GM23338 (cell line): ENCODE results near the gene CNDP2. TPM values are rescaled to one million over a fixed set of nuclear protein-coding genes. Genes with fewer than 3 reads are reported as not detected.

ENCODE experiments used
- ATAC-seq: fragments of 200-7000 bp; cut with Tn5 transposase; 3 replicates; pipeline ENCODE4 v1.9.1; 2020
- DNase-seq: peaks from one replicate; pipeline ENCODE4 v3.0.0-alpha.2; 2015; ENCODE audit warnings: low spot score
- H2AFZ ChIP-seq: fragments of 200-600 bp; sonication (generic); 2 replicates; pipeline ENCODE4 v1.8.0; 2016; ENCODE audit warnings: antibody characterized with exemption, mild to moderate bottlenecking, moderate library complexity
- H3F3A ChIP-seq: fragments of 200-600 bp; sonication (generic); replicated peaks from 2 replicates; pipeline ENCODE4 v1.8.0; 2017; ENCODE audit warnings: antibody characterized with exemption, mixed run types, low read depth
- H3K27ac ChIP-seq: fragments of 200-600 bp; sonication (generic); 2 replicates; pipeline ENCODE4 v1.6.1; 2016; ENCODE audit warnings: low read depth
- H3K27me3 ChIP-seq: fragments of 200-600 bp; sonication (generic); 2 replicates; pipeline ENCODE4 v1.8.0; 2016; ENCODE audit warnings: mild to moderate bottlenecking, mixed run types, moderate library complexity; ENCODE audit not compliant: insufficient read depth
- H3K36me3 ChIP-seq: fragments of 200-600 bp; sonication (generic); 2 replicates; pipeline ENCODE4 v1.8.0; 2016; ENCODE audit warnings: mild to moderate bottlenecking; ENCODE audit not compliant: insufficient read depth
- H3K4me1 ChIP-seq: fragments of 200-600 bp; sonication (generic); 2 replicates; pipeline ENCODE4 v1.8.0; 2016; ENCODE audit warnings: mild to moderate bottlenecking, moderate library complexity; ENCODE audit not compliant: insufficient read depth
- H3K4me2 ChIP-seq: fragments of 200-600 bp; sonication (generic); 2 replicates; pipeline ENCODE4 v1.7.1; 2017; ENCODE audit warnings: mixed run types
- H3K4me3 ChIP-seq: fragments of 200-600 bp; sonication (generic); 2 replicates; pipeline ENCODE4 v1.6.1; 2016; ENCODE audit warnings: mixed run types
- H3K79me2 ChIP-seq: fragments of 200-600 bp; sonication (generic); replicated peaks from 2 replicates; pipeline ENCODE4 v1.8.0; 2017; ENCODE audit warnings: mild to moderate bottlenecking; ENCODE audit not compliant: insufficient read depth
- H3K9me2 ChIP-seq: fragments of 200-600 bp; sonication (generic); 2 replicates; pipeline ENCODE4 v1.8.0; 2017; ENCODE audit not compliant: insufficient read depth
- H4K20me1 ChIP-seq: fragments of 200-600 bp; sonication (generic); replicated peaks from 2 replicates; pipeline ENCODE4 v1.8.0; 2017; ENCODE audit warnings: mild to moderate bottlenecking; ENCODE audit not compliant: insufficient read depth
- H3K27ac Mint-ChIP-seq: 2 replicates; pipeline ENCODE4 v1.8.0; 2020; ENCODE audit warnings: inconsistent platforms, mild to moderate bottlenecking, moderate library complexity, mixed read lengths
- H3K27me3 Mint-ChIP-seq: 3 replicates; pipeline ENCODE4 v1.8.0; 2022; ENCODE audit warnings: low read depth, mild to moderate bottlenecking, moderate library complexity, mixed read lengths, inconsistent platforms; ENCODE audit not compliant: insufficient read depth, poor library complexity
- H3K36me3 Mint-ChIP-seq: 3 replicates; pipeline ENCODE4 v1.8.0; 2021; ENCODE audit warnings: low read depth, mild to moderate bottlenecking, inconsistent platforms, moderate library complexity, mixed read lengths
- H3K4me1 Mint-ChIP-seq: 3 replicates; pipeline ENCODE4 v1.8.0; 2020; ENCODE audit warnings: mild to moderate bottlenecking, inconsistent platforms, mixed read lengths
- H3K4me3 Mint-ChIP-seq: 3 replicates; pipeline ENCODE4 v1.8.0; 2021; ENCODE audit warnings: moderate library complexity, mild to moderate bottlenecking, inconsistent platforms, mixed read lengths
- H3K9me3 Mint-ChIP-seq: 3 replicates; pipeline ENCODE4 v1.8.0; 2020; ENCODE audit warnings: moderate library complexity, mild to moderate bottlenecking, inconsistent platforms, mixed read lengths
- CREB1 ChIP-seq: fragments of 250-450 bp; sonication (Bioruptor Pico); IDR thresholded peaks from 2 replicates; pipeline ENCODE4 v1.5.0; 2020; ENCODE audit warnings: low read depth, mild to moderate bottlenecking, moderate library complexity
- EZH2 ChIP-seq: fragments of 200-600 bp; sonication (generic); IDR thresholded peaks from one replicate; pipeline ENCODE4 v1.8.0; 2017; ENCODE audit warnings: antibody characterized with exemption, mild to moderate bottlenecking, low read depth; ENCODE audit not compliant: unreplicated experiment
- EZH2phosphoT487 ChIP-seq: fragments of 200-600 bp; sonication (generic); IDR thresholded peaks from one replicate; pipeline ENCODE4 v1.8.1; 2018; ENCODE audit warnings: antibody characterized with exemption; ENCODE audit not compliant: unreplicated experiment
- JUNB ChIP-seq: IDR thresholded peaks from one replicate; pipeline ENCODE4 v1.6.1; 2016; ENCODE audit warnings: antibody characterized with exemption; ENCODE audit not compliant: unreplicated experiment
- NANOG ChIP-seq: IDR thresholded peaks from 2 replicates; pipeline ENCODE4 v1.6.1; 2016; ENCODE audit warnings: antibody characterized with exemption, borderline replicate concordance
- POLR2AphosphoS5 ChIP-seq: IDR thresholded peaks from 2 replicates; pipeline ENCODE4 v1.6.1; 2016; ENCODE audit warnings: antibody characterized with exemption, low read depth
- REST ChIP-seq: IDR thresholded peaks from one replicate; pipeline ENCODE4 v1.6.1; 2018; ENCODE audit warnings: antibody characterized with exemption; ENCODE audit not compliant: unreplicated experiment
- STAT1 ChIP-seq: IDR thresholded peaks from one replicate; pipeline ENCODE4 v1.6.1; 2016; ENCODE audit warnings: antibody characterized with exemption; ENCODE audit not compliant: unreplicated experiment
- ZNF114 ChIP-seq: fragments of 250-450 bp; sonication (Bioruptor Pico); IDR thresholded peaks from 2 replicates; pipeline ENCODE4 v1.5.0; 2020; ENCODE audit warnings: mild to moderate bottlenecking, moderate library complexity
- ZNF331 ChIP-seq: fragments of 250-450 bp; sonication (Bioruptor Pico); IDR thresholded peaks from 2 replicates; pipeline ENCODE4 v1.5.0; 2020; ENCODE audit warnings: low read depth, mild to moderate bottlenecking, moderate library complexity
- polyA plus RNA-seq: library from polyadenylated mRNA; unstranded; fragments of >200 nt; fragmentation: Nextera tagmentation; extraction: Ambion mirVana; gene quantifications from 2 replicates; pipeline ENCODE4 v1.2.1, GENCODE V29; 2016
- total RNA-seq: library from RNA; depleted of rRNA; stranded (reverse); fragments of >200 nt; shearing (Covaris generic); gene quantifications from 2 replicates; pipeline ENCODE4 v1.2.3, GENCODE V29; 2014
- TF ChIP-seq, protein P1 (sequence below): fragments of 250-450 bp; sonication (Bioruptor Pico); IDR thresholded peaks from 2 replicates; pipeline ENCODE4 v1.5.0; 2020; ENCODE audit warnings: mild to moderate bottlenecking, moderate library complexity
- TF ChIP-seq, protein P2 (sequence below), 2 experiments: fragments of 200-600 bp in 1 of 2; sonication (generic) in 1 of 2; conservative IDR thresholded peaks; 2 replicates each; pipeline versions ENCODE4 v1.5.1 to v1.6.1; 2016 to 2017; ENCODE audit warnings: antibody characterized with exemption in 2 of 2, low read depth in 2 of 2, mild to moderate bottlenecking in 2 of 2, moderate library complexity in 1 of 2
- TF ChIP-seq, protein P3 (sequence below): IDR thresholded peaks from 2 replicates; pipeline ENCODE4 v1.6.1; 2016; ENCODE audit warnings: antibody characterized with exemption

CNDP2 gene
- total and polyA plus RNA-seq, 2 experiments from 2014 or later = 116 to 175 TPM

GRCh38 chr18:74514860-74515495, 18.8 kb downstream of the CNDP2 start:
- Histone ChIP-seq H3K4me3 (no peak overlapping the region), H3K27ac (no peak overlapping the region), H3K36me3 (peaks cover 13% of the 10 kb centered on the region; the same call in 1 of the 2 replicates), H3K27me3 (no peaks in the 10 kb centered on the region), H4K20me1 (peaks cover 3% of the 10 kb centered on the region; the same call in 1 of the 2 replicates), H3K4me2 (no peak overlapping the region), H3K9me2 (no peaks in the 10 kb centered on the region), H2AFZ (no peak overlapping the region), H3K4me1 (no peaks in the 10 kb centered on the region), H3K79me2 (no peaks in the 10 kb centered on the region), H3F3A (no peaks in the 10 kb centered on the region)
- TF ChIP-seq JUNB (no peak), REST (no peak), ZNF331 (CRISPR knock-in tag) (no peak), CREB1 (CRISPR knock-in tag) (no peak), POLR2AphosphoS5 (no peak), STAT1 (no peak), EZH2 (no peak), NANOG (no peak), EZH2phosphoT487 (no peak), ZNF114 (CRISPR knock-in tag) (no peak)
- TF ChIP-seq, protein P1, sequence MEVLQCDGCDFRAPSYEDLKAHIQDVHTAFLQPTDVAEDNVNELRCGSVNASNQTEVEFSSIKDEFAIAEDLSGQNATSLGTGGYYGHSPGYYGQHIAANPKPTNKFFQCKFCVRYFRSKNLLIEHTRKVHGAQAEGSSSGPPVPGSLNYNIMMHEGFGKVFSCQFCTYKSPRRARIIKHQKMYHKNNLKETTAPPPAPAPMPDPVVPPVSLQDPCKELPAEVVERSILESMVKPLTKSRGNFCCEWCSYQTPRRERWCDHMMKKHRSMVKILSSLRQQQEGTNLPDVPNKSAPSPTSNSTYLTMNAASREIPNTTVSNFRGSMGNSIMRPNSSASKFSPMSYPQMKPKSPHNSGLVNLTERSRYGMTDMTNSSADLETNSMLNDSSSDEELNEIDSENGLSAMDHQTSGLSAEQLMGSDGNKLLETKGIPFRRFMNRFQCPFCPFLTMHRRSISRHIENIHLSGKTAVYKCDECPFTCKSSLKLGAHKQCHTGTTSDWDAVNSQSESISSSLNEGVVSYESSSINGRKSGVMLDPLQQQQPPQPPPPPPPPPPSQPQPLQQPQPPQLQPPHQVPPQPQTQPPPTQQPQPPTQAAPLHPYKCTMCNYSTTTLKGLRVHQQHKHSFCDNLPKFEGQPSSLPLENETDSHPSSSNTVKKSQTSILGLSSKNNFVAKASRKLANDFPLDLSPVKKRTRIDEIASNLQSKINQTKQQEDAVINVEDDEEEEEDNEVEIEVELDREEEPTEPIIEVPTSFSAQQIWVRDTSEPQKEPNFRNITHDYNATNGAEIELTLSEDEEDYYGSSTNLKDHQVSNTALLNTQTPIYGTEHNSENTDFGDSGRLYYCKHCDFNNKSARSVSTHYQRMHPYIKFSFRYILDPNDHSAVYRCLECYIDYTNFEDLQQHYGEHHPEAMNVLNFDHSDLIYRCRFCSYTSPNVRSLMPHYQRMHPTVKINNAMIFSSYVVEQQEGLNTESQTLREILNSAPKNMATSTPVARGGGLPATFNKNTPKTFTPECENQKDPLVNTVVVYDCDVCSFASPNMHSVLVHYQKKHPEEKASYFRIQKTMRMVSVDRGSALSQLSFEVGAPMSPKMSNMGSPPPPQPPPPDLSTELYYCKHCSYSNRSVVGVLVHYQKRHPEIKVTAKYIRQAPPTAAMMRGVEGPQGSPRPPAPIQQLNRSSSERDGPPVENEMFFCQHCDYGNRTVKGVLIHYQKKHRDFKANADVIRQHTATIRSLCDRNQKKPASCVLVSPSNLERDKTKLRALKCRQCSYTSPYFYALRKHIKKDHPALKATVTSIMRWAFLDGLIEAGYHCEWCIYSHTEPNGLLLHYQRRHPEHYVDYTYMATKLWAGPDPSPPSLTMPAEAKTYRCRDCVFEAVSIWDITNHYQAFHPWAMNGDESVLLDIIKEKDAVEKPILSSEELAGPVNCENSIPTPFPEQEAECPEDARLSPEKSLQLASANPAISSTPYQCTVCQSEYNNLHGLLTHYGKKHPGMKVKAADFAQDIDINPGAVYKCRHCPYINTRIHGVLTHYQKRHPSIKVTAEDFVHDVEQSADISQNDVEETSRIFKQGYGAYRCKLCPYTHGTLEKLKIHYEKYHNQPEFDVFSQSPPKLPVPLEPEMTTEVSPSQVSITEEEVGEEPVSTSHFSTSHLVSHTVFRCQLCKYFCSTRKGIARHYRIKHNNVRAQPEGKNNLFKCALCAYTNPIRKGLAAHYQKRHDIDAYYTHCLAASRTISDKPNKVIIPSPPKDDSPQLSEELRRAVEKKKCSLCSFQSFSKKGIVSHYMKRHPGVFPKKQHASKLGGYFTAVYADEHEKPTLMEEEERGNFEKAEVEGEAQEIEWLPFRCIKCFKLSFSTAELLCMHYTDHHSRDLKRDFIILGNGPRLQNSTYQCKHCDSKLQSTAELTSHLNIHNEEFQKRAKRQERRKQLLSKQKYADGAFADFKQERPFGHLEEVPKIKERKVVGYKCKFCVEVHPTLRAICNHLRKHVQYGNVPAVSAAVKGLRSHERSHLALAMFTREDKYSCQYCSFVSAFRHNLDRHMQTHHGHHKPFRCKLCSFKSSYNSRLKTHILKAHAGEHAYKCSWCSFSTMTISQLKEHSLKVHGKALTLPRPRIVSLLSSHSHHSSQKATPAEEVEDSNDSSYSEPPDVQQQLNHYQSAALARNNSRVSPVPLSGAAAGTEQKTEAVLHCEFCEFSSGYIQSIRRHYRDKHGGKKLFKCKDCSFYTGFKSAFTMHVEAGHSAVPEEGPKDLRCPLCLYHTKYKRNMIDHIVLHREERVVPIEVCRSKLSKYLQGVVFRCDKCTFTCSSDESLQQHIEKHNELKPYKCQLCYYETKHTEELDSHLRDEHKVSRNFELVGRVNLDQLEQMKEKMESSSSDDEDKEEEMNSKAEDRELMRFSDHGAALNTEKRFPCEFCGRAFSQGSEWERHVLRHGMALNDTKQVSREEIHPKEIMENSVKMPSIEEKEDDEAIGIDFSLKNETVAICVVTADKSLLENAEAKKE (CRISPR knock-in tag) = no peak
- TF ChIP-seq, protein P2, sequence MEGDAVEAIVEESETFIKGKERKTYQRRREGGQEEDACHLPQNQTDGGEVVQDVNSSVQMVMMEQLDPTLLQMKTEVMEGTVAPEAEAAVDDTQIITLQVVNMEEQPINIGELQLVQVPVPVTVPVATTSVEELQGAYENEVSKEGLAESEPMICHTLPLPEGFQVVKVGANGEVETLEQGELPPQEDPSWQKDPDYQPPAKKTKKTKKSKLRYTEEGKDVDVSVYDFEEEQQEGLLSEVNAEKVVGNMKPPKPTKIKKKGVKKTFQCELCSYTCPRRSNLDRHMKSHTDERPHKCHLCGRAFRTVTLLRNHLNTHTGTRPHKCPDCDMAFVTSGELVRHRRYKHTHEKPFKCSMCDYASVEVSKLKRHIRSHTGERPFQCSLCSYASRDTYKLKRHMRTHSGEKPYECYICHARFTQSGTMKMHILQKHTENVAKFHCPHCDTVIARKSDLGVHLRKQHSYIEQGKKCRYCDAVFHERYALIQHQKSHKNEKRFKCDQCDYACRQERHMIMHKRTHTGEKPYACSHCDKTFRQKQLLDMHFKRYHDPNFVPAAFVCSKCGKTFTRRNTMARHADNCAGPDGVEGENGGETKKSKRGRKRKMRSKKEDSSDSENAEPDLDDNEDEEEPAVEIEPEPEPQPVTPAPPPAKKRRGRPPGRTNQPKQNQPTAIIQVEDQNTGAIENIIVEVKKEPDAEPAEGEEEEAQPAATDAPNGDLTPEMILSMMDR (conservative IDR thresholded peaks at IDR 0.05; ENCODE audit: low read depth in 2 of 2) = no peak
- TF ChIP-seq, protein P3, sequence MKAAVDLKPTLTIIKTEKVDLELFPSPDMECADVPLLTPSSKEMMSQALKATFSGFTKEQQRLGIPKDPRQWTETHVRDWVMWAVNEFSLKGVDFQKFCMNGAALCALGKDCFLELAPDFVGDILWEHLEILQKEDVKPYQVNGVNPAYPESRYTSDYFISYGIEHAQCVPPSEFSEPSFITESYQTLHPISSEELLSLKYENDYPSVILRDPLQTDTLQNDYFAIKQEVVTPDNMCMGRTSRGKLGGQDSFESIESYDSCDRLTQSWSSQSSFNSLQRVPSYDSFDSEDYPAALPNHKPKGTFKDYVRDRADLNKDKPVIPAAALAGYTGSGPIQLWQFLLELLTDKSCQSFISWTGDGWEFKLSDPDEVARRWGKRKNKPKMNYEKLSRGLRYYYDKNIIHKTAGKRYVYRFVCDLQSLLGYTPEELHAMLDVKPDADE = no peak
- Mint-ChIP-seq H3K27me3 (peaks cover 7% of the 10 kb centered on the region), H3K36me3 (peaks cover 90% of the 10 kb centered on the region), H3K4me3 (no peak overlapping the region), H3K9me3 (no peaks in the 10 kb centered on the region; the same call in 2 of the 3 replicates), H3K4me1 (no peaks in the 10 kb centered on the region), H3K27ac (no peak overlapping the region)
- DNase-seq (no peak), ATAC-seq (no peak)
